Left ventricle myocardium superior (tissue), 1 donor: Measurements from ENCODE around the gene ARAP1. TPM values are rescaled to one million over a fixed set of nuclear protein-coding genes. Genes with fewer than 3 reads are reported as not detected.

Experiments
- ATAC-seq: fragments of 200-7000 bp; cut with Tn5 transposase; one replicate; pipeline ENCODE4 v1.9.1; 2020; ENCODE audit warnings: mild to moderate bottlenecking, moderate library complexity
- DNase-seq: peaks from one replicate; pipeline ENCODE4 v3.0.0-alpha.2; 2020
- intact Hi-C: fragments of 100-400 bp; cut with micrococcal nuclease; formaldehyde crosslinking; loops from one replicate; pipeline ENCODE4 v1.11.0; 2022
- microRNA-seq: library from miRNA; unstranded; fragments of <30 nt; microRNA quantifications from one replicate; pipeline ENCODE4 v1.2.0, GENCODE V29; 2020; ENCODE audit warnings: borderline number of aligned reads
- total RNA-seq: library from RNA; stranded (reverse); fragmentation: NEBNext Ultra II Directional; extraction: Animal tissue kit (Norgen Biotek cat#: 25700); gene quantifications from one replicate; pipeline ENCODE4 v1.2.1, GENCODE V29; 2021
- donor health status: DM: no; HTN: yes; CAD: no; lungs with severe emphysema.

ARAP1 gene
- total RNA-seq, 1 donor from 2014 or later, result 58.9 TPM

DNA sequence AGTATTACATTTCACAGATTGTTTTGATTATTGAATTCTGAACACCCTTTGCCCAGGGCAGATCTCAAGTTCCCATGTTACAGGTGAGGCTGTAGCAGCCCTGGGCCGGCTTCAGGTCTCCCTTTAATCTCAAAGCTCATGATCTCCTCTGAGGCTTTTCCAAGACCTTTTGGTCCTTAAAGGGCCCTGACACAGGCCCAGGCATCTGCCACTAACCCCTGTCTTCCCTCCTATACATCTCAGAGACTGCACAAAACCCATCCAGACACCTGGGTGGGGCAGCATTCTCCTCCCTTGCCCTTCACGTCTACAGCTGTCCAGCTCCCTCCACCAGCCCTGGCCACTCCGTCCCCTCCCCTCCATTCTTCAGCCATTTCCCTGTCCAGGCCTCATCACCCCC is 115.8 kb downstream of the ARAP1 start:
- ATAC-seq (no peak), DNase-seq (no peak)
- intact Hi-C loops, result no loop called here

- DNase-seq (no peak), ATAC-seq (no peak)
- intact Hi-C loops, result no loop called here
Measured at GRCh38 chr11:72635933-72636332, 116.3 kb downstream of the ARAP1 start.

- no peak for DNase-seq
- no peak for ATAC-seq
- intact Hi-C loops, result no loop called here
Measured at GRCh38 chr11:72635309-72635915, 116.8 kb downstream of the ARAP1 start.

Small RNA genes lying within 50 kb of the gene (microRNA-seq; reads per million reads assigned to microRNA genes)
- not detected for gene MIR4692

Other genes with a start within 250 kb of the ARAP1 start
- gene PDE2A, start 78.0 kb downstream of the ARAP1 start, total RNA-seq, result 30.0 TPM
- 102 TPM for gene STARD10, start 41.6 kb upstream of the ARAP1 start, total RNA-seq
- gene ATG16L2, start 62.0 kb upstream of the ARAP1 start, total RNA-seq, result 16.3 TPM